ENCODE measurements around the gene ENOX1.

ENOX1 gene

DNA sequence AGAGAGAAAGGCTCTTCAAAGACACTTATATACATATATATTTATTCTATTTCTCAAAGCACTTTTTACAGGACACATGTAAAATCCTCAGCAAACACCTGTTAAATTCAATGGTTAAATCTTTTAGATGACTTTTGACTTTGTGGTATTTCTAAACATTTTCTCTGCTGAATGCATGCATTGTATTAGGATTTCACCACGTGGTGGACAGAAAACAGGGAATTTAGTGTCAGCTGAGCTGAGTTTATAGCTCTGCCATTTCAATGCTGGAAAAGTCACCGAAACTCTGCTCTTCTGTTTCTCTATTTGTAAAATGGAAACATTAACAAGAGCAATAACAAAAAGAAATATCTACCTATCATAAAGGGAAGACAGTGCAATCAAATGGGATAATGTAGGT lies 375.6 kb downstream of the ENOX1 start:
- no CpG with 5 or more reads among the region's 2 CpGs for WGBS (ENCODE audit: extremely low coverage, insufficient coverage, insufficient read length)
- Histone ChIP-seq H2AK5ac (ENCODE audit: low read length) (no peak overlapping the region), H3K9ac (ENCODE audit: low read length) (no peak overlapping the region), H4K12ac (ENCODE audit: low read depth, low read length) (no peak overlapping the region), H3K36me3 (ENCODE audit: control insufficient read depth in 1 of 2, insufficient read depth in 2 of 2, low read length in 2 of 2) (no peaks in the 10 kb centered on the region), H3K9me3 (ENCODE audit: insufficient read depth, low read depth, low read length) (peaks cover 5% of the 10 kb centered on the region), H3K18ac (ENCODE audit: low read length) (no peak overlapping the region), H2BK12ac (ENCODE audit: low read length) (no peak overlapping the region), H3K27me3 (ENCODE audit: insufficient read depth, low read length) (no peaks in the 10 kb centered on the region), H3K4me1 (ENCODE audit: control insufficient read depth in 1 of 2, insufficient read depth in 2 of 2, low read length in 2 of 2) (no peaks in the 10 kb centered on the region), H4K91ac (ENCODE audit: low read depth, low read length) (no peak overlapping the region), H3K23ac (ENCODE audit: low read length) (no peak overlapping the region), H2AFZ (ENCODE audit: insufficient read depth, low read length, poor library complexity) (no peak overlapping the region), H4K8ac (ENCODE audit: low read depth, low read length) (no peak overlapping the region), H2BK120ac (ENCODE audit: insufficient read depth, low read length, poor library complexity) (no peak overlapping the region), H3K4me3 (ENCODE audit: low read depth, low read length) (no peak overlapping the region), H3K14ac (ENCODE audit: low read length) (no peak overlapping the region), H3K79me1 (ENCODE audit: low read length) (no peaks in the 10 kb centered on the region), H3K27ac (ENCODE audit: low read depth, low read length) (no peak overlapping the region), H2BK5ac (ENCODE audit: low read depth, low read length, poor library complexity) (no peak overlapping the region), H3K4ac (ENCODE audit: low read depth, low read length) (no peak overlapping the region), H3K79me2 (ENCODE audit: control insufficient read depth, insufficient read depth, low read length, poor library complexity) (no peaks in the 10 kb centered on the region), H3K4me2 (ENCODE audit: low read length) (no peak overlapping the region)
- no peak for DNase-seq

DNA sequence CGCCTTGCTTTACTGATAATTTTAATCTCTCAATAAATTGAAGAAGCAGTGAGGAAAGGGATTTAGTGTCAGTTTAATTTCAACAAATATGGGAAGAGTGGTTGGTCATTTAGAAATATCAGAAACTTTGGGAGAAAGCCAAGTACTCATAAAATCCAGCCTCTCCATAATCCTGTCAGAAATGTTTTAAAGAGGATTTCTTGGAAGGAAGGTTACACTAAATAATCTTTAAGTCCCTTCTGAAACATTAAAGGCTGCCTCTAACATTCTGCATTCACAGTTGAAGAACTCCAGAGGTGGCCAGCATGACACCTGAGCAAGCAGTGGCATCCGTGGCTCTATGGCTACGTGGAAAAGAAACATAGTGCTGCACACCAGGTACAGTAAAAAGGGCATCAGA lies 378.5 kb downstream of the ENOX1 start:
- no peak overlapping the region for H4K8ac ChIP-seq (ENCODE audit: low read depth, low read length)
- H3K9me3 ChIP-seq (ENCODE audit: insufficient read depth, low read depth, low read length): no peaks in the 10 kb centered on the region
- no peaks in the 10 kb centered on the region for H3K27me3 ChIP-seq (ENCODE audit: insufficient read depth, low read length)
- H3K79me1 ChIP-seq (ENCODE audit: low read length): no peaks in the 10 kb centered on the region
- no peak overlapping the region for H2AFZ ChIP-seq (ENCODE audit: insufficient read depth, low read length, poor library complexity)
- H3K4me3 ChIP-seq (ENCODE audit: low read depth, low read length): no peak overlapping the region
- no peak overlapping the region for H2BK5ac ChIP-seq (ENCODE audit: low read depth, low read length, poor library complexity)
- H3K23ac ChIP-seq (ENCODE audit: low read length): no peak overlapping the region
- no peak overlapping the region for H4K91ac ChIP-seq (ENCODE audit: low read depth, low read length)
- no peak overlapping the region for H2BK12ac ChIP-seq (ENCODE audit: low read length)
- no peaks in the 10 kb centered on the region for H3K4me1 ChIP-seq (ENCODE audit: control insufficient read depth in 1 of 2, insufficient read depth in 2 of 2, low read length in 2 of 2)
- H3K36me3 ChIP-seq (ENCODE audit: control insufficient read depth in 1 of 2, insufficient read depth in 2 of 2, low read length in 2 of 2): no peaks in the 10 kb centered on the region
- H3K18ac ChIP-seq (ENCODE audit: low read length): no peak overlapping the region
- no peak overlapping the region for H2AK5ac ChIP-seq (ENCODE audit: low read length)
- no peak overlapping the region for H3K4ac ChIP-seq (ENCODE audit: low read depth, low read length)
- no peak overlapping the region for H2BK120ac ChIP-seq (ENCODE audit: insufficient read depth, low read length, poor library complexity)
- no peak overlapping the region for H3K4me2 ChIP-seq (ENCODE audit: low read length)
- no CpG with 5 or more reads among the region's 3 CpGs for WGBS (ENCODE audit: extremely low coverage, insufficient coverage, insufficient read length)
- H3K79me2 ChIP-seq (ENCODE audit: control insufficient read depth, insufficient read depth, low read length, poor library complexity): no peaks in the 10 kb centered on the region
- no peak overlapping the region for H3K27ac ChIP-seq (ENCODE audit: low read depth, low read length)
- H3K9ac ChIP-seq (ENCODE audit: low read length): no peak overlapping the region
- no peak overlapping the region for H3K14ac ChIP-seq (ENCODE audit: low read length)
- no peak overlapping the region for H4K12ac ChIP-seq (ENCODE audit: low read depth, low read length)
- DNase-seq: no peak

DNA sequence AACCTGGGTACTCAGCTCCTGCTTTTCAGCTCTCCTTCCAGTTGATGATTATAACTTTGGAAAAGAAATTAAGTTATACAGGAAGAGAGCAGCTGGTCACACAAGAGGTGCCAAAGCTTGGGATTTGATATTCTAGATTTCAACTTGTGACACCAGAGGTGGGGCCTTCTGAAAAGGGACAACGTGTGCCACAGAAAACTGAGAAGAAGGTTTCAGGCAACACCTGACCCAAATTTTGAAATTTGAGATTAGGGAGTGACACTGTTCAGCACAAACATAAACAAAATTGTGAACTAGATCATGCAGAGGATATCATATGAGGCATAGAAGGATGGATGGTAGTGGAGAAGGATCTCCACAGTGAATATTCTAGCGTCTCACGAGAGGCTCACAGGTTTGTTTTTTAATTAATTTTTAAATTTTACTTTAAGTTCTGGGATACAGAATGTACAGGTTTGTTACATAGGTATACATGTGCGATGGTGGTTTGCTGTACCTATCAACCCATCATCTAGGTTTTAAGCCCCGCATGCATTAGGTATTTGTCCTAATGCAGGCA lies 379.7 kb downstream of the ENOX1 start:
- Histone ChIP-seq H3K27me3 (ENCODE audit: insufficient read depth, low read length) (no peaks in the 10 kb centered on the region), H3K9ac (ENCODE audit: low read length) (no peak overlapping the region), H3K79me1 (ENCODE audit: low read length) (no peaks in the 10 kb centered on the region), H3K4ac (ENCODE audit: low read depth, low read length) (no peak overlapping the region), H3K36me3 (ENCODE audit: control insufficient read depth in 1 of 2, insufficient read depth in 2 of 2, low read length in 2 of 2) (no peaks in the 10 kb centered on the region), H2BK5ac (ENCODE audit: low read depth, low read length, poor library complexity) (no peak overlapping the region), H3K18ac (ENCODE audit: low read length) (no peak overlapping the region), H2BK12ac (ENCODE audit: low read length) (no peak overlapping the region), H3K9me3 (ENCODE audit: insufficient read depth, low read depth, low read length) (no peaks in the 10 kb centered on the region), H4K91ac (ENCODE audit: low read depth, low read length) (no peak overlapping the region), H3K79me2 (ENCODE audit: control insufficient read depth, insufficient read depth, low read length, poor library complexity) (no peaks in the 10 kb centered on the region), H4K12ac (ENCODE audit: low read depth, low read length) (no peak overlapping the region), H3K23ac (ENCODE audit: low read length) (no peak overlapping the region), H2AFZ (ENCODE audit: insufficient read depth, low read length, poor library complexity) (no peak overlapping the region), H3K4me1 (ENCODE audit: control insufficient read depth in 1 of 2, insufficient read depth in 2 of 2, low read length in 2 of 2) (no peaks in the 10 kb centered on the region), H2BK120ac (ENCODE audit: insufficient read depth, low read length, poor library complexity) (no peak overlapping the region), H2AK5ac (ENCODE audit: low read length) (no peak overlapping the region), H3K14ac (ENCODE audit: low read length) (no peak overlapping the region), H3K4me3 (ENCODE audit: low read depth, low read length) (no peak overlapping the region), H4K8ac (ENCODE audit: low read depth, low read length) (no peak overlapping the region), H3K27ac (ENCODE audit: low read depth, low read length) (no peak overlapping the region), H3K4me2 (ENCODE audit: low read length) (no peak overlapping the region)
- WGBS (ENCODE audit: extremely low coverage, insufficient coverage, insufficient read length): no CpG with 5 or more reads among the region's 5 CpGs
- no peak for DNase-seq

DNA sequence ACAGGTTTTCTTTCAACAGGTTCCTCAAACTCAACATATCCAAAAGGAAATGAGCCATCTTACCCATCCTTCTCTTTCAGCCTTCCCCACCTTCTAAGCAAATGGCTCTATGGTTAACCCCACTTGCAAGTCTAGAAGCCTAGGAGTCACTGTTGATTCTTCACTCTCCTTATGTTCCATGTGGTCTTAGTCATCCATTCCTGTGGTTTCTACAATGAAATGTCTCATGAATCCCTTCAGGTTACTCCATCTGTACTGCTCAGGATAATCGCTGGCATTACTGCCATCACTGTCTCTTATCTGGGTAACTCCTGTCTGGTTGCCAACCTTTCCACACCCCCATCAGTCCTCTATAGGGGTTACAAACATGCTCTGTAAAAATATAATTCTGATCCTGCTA lies 381.3 kb downstream of the ENOX1 start:
- Histone ChIP-seq H3K4me3 (ENCODE audit: low read depth, low read length) (no peak overlapping the region), H3K14ac (ENCODE audit: low read length) (no peak overlapping the region), H2BK12ac (ENCODE audit: low read length) (no peak overlapping the region), H3K27ac (ENCODE audit: low read depth, low read length) (no peak overlapping the region), H3K27me3 (ENCODE audit: insufficient read depth, low read length) (no peaks in the 10 kb centered on the region), H3K9ac (ENCODE audit: low read length) (no peak overlapping the region), H2AK5ac (ENCODE audit: low read length) (no peak overlapping the region), H4K91ac (ENCODE audit: low read depth, low read length) (no peak overlapping the region), H3K79me1 (ENCODE audit: low read length) (no peaks in the 10 kb centered on the region), H4K8ac (ENCODE audit: low read depth, low read length) (no peak overlapping the region), H3K4ac (ENCODE audit: low read depth, low read length) (no peak overlapping the region), H3K4me2 (ENCODE audit: low read length) (no peak overlapping the region), H3K79me2 (ENCODE audit: control insufficient read depth, insufficient read depth, low read length, poor library complexity) (no peaks in the 10 kb centered on the region), H2BK120ac (ENCODE audit: insufficient read depth, low read length, poor library complexity) (no peak overlapping the region), H2AFZ (ENCODE audit: insufficient read depth, low read length, poor library complexity) (no peak overlapping the region), H3K36me3 (ENCODE audit: control insufficient read depth in 1 of 2, insufficient read depth in 2 of 2, low read length in 2 of 2) (no peaks in the 10 kb centered on the region), H2BK5ac (ENCODE audit: low read depth, low read length, poor library complexity) (no peak overlapping the region), H3K23ac (ENCODE audit: low read length) (no peak overlapping the region), H3K4me1 (ENCODE audit: control insufficient read depth in 1 of 2, insufficient read depth in 2 of 2, low read length in 2 of 2) (no peaks in the 10 kb centered on the region), H4K12ac (ENCODE audit: low read depth, low read length) (no peak overlapping the region), H3K9me3 (ENCODE audit: insufficient read depth, low read depth, low read length) (no peaks in the 10 kb centered on the region), H3K18ac (ENCODE audit: low read length) (no peak overlapping the region)
- peak; percentile 15 to 34 for DNase-seq
- no CpG with 5 or more reads among the region's 1 CpG for WGBS (ENCODE audit: extremely low coverage, insufficient coverage, insufficient read length)
